ENCODE measurements around the gene NUP37. TPM values are rescaled to one million over a fixed set of nuclear protein-coding genes. Genes with fewer than 3 reads are reported as not detected.

The NUP37 gene
- total and polyA plus RNA-seq, 2 of the 8 experiments (the other 6 are each of a cell fraction or from before 2014, with no cell fraction given): 53.5 to 71.0 TPM

DNA sequence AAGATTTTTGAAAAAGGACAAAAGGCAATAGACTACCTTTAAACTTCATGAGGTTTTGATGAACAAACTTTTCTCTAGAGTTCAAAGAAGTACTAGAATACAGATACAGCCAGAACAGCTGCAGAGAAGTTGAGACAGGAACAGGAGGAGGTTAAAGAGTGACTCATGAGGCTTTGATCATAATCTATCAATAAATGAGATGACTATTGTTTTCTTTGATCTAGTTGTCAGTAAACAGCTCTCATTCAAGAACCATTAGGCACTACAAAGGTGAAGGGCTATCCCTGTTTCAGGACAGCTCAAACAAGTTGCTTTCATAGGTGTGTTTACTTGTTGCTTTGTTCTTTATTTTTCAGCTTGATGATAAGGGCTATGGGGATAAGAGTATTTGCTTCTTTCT, 60.6 kb downstream of the NUP37 start:
- no peak overlapping the region for H2BK20ac ChIP-seq (ENCODE audit: low read length)
- no peak overlapping the region for H2BK12ac ChIP-seq (ENCODE audit: low read depth, low read length)
- TF ChIP-seq FOSL1 (IDR thresholded peaks at IDR 0.05; ENCODE audit: insufficient read depth, low read depth, low read length) (no peak), RXRA (IDR thresholded peaks at IDR 0.05; ENCODE audit: insufficient read depth, low read depth, low read length) (no peak), MAX (IDR thresholded peaks at IDR 0.05) (no peak), ASH2L (IDR thresholded peaks at IDR 0.05; ENCODE audit: low read length) (no peak), SRF (IDR thresholded peaks at IDR 0.05; ENCODE audit: low read depth, low read length) (no peak), JUN (IDR thresholded peaks at IDR 0.05; ENCODE audit: low read depth, low read length) (no peak), EZH2 (IDR thresholded peaks at IDR 0.05; ENCODE audit: low read depth, low read length, severe bottlenecking) (no peak), TAF1 (IDR thresholded peaks at IDR 0.05; ENCODE audit: low read depth, low read length) (no peak)
- no peak overlapping the region for H3K56ac ChIP-seq (replicated peaks; ENCODE audit: insufficient read length, low read depth, low read length)
- no peak overlapping the region for H4K8ac ChIP-seq (ENCODE audit: extremely low read depth, insufficient read depth, low read length)
- no peaks in the 10 kb centered on the region for H3K36me3 ChIP-seq (ENCODE audit: control insufficient read depth in 2 of 4, insufficient read depth in 4 of 4, low read length in 3 of 4)
- no peak overlapping the region for H3K4me3 ChIP-seq (ENCODE audit: extremely low read depth in 1 of 4, insufficient read depth in 2 of 4, low read depth in 3 of 4, low read length in 4 of 4)
- H2BK120ac ChIP-seq (replicated peaks; ENCODE audit: low read depth, low read length): no peak overlapping the region
- H2AK5ac ChIP-seq (ENCODE audit: low read depth, low read length): no peak overlapping the region
- FAIRE-seq: no peak
- H2BK15ac ChIP-seq (ENCODE audit: low read length): no peak overlapping the region
- peaks cover 0 to 4% (median 0%) of the 10 kb centered on the region in 4 experiments; a peak in 2 of 7 replicates for H3K4me1 ChIP-seq (replicated peaks in 1 of 4; ENCODE audit: control insufficient read depth in 3 of 4, insufficient read depth in 4 of 4, low read length in 3 of 4)
- H3K14ac ChIP-seq (ENCODE audit: insufficient read length): no peak overlapping the region
- DNase-seq (ENCODE audit: low read depth in 1 of 2, low spot score in 2 of 2): no peak
- H2AFZ ChIP-seq (ENCODE audit: low read length): no peak overlapping the region
- H3K79me1 ChIP-seq (ENCODE audit: low read depth, low read length): no peaks in the 10 kb centered on the region
- no peak overlapping the region for H3K4me2 ChIP-seq (ENCODE audit: insufficient read depth in 1 of 2, low read depth in 2 of 2, low read length in 2 of 2)
- H4K91ac ChIP-seq (replicated peaks; ENCODE audit: insufficient read length, low read length): no peak overlapping the region
- no peak overlapping the region for H3K4ac ChIP-seq (replicated peaks; ENCODE audit: insufficient read length, low read depth, low read length)
- no peak overlapping the region for H4K5ac ChIP-seq (ENCODE audit: insufficient read length, low read depth, low read length)
- no peaks in the 10 kb centered on the region for H3K27me3 ChIP-seq (replicated peaks in 1 of 4; ENCODE audit: control insufficient read depth in 3 of 4, extremely low read depth in 1 of 4, insufficient read depth in 3 of 4, low read length in 3 of 4)
- H3K18ac ChIP-seq (ENCODE audit: extremely low read depth, low read length): no peak overlapping the region
- no peaks in the 10 kb centered on the region for H3K9me3 ChIP-seq (ENCODE audit: insufficient read depth in 2 of 2, low read depth in 1 of 2, low read length in 1 of 2)
- no peak overlapping the region for H3K9ac ChIP-seq (replicated peaks in 1 of 4; ENCODE audit: extremely low read depth in 1 of 4, low read depth in 3 of 4, low read length in 3 of 4)
- no peaks in the 10 kb centered on the region for H3K79me2 ChIP-seq (ENCODE audit: control insufficient read depth in 1 of 2, insufficient read depth in 2 of 2, low read length in 2 of 2)
- no peaks in the 10 kb centered on the region; the same call in 1 of the 2 replicates for H3K23me2 ChIP-seq (ENCODE audit: low read depth, low read length)
- H3K23ac ChIP-seq (ENCODE audit: insufficient read length): no peak overlapping the region
- no peak overlapping the region for H3K27ac ChIP-seq (ENCODE audit: low read depth, low read length)
- POLR2A ChIA-PET (ENCODE audit: partially characterized antibody): no interaction called here
- no peaks in the 10 kb centered on the region for H4K20me1 ChIP-seq (replicated peaks in 1 of 2; ENCODE audit: control insufficient read depth in 1 of 2, insufficient read depth in 2 of 2, low read length in 2 of 2)
- CTCF ChIA-PET (ENCODE audit: partially characterized antibody): interaction anchor here (0.7 kb wide), 1 partner anchor 35 kb away, joined by 3 read pairs; no protein-coding TSS in a partner anchor
- no peak overlapping the region for H2BK5ac ChIP-seq (ENCODE audit: low read depth, low read length)
